Mucosa of descending colon (tissue), 3 donors: Measurements from ENCODE around the gene MEST. TPM values are rescaled to one million over a fixed set of nuclear protein-coding genes. Genes with fewer than 3 reads are reported as not detected.

Experiments used
- ATAC-seq: fragments of 200-7000 bp; cut with Tn5 transposase; one replicate; pipeline ENCODE4 v1.9.1; 2020; ENCODE audit warnings: mild to moderate bottlenecking, moderate library complexity
- DNase-seq, 3 donors: peaks; one replicate each; pipeline ENCODE4 v3.0.0-alpha.2; 2020
- H3K36me3 ChIP-seq: fragments of 200-600 bp; one replicate; pipeline ENCODE4 v1.8.0; 2021; ENCODE audit warnings: low read depth, mild to moderate bottlenecking
- H3K4me1 ChIP-seq: fragments of 200-600 bp; one replicate; pipeline ENCODE4 v1.8.0; 2021; ENCODE audit warnings: low read depth, mild to moderate bottlenecking
- H3K4me3 ChIP-seq: fragments of 200-600 bp; one replicate; pipeline ENCODE4 v1.8.0; 2021; ENCODE audit warnings: mild to moderate bottlenecking
- H3K9me3 ChIP-seq: fragments of 200-600 bp; one replicate; pipeline ENCODE4 v1.8.0; 2021; ENCODE audit warnings: mild to moderate bottlenecking
- CTCF ChIP-seq: fragments of 200-600 bp; IDR thresholded peaks from one replicate; pipeline ENCODE4 v1.8.0; 2022; ENCODE audit warnings: antibody characterized with exemption, mild to moderate bottlenecking
- intact Hi-C, 2 donors: fragments of 100-400 bp; cut with DNase I in 1 of 2; cut with micrococcal nuclease in 1 of 2; formaldehyde crosslinking; loops; one replicate each; pipeline versions ENCODE4 v1.11.0 to v1.11.1; 2022; cut with DNase I, micrococcal nuclease
- total RNA-seq, 3 donors: library from RNA; stranded (reverse); fragmentation: NEBNext Ultra II Directional in 2 of 3; extraction: Animal tissue kit (Norgen Biotek cat#: 25700) in 2 of 3; gene quantifications; one replicate each; pipeline versions ENCODE4 v1.2.1 to v1.2.4, GENCODE V29; 2021 to 2023
- donor health status: DM: no; HTN: no; CAD: no; lungs with moderate emphysema.
- donor health status: DM: no; HTN: no; CAD: no.
- donor health status: DM: no; HTN: yes; CAD: no.

Gene MEST
- total RNA-seq, 3 donors from 2014 or later, result 31.7 to 61.4 (median 42.6) TPM

- intact Hi-C loops, result no loop called here
- no peaks in the 10 kb centered on the region for H3K36me3 ChIP-seq
- no peak overlapping the region for H3K4me3 ChIP-seq
- H3K9me3 ChIP-seq, result peaks cover 7% of the 10 kb centered on the region
- no peaks in the 10 kb centered on the region for H3K4me1 ChIP-seq
- no peak for TF ChIP-seq CTCF
- no peak for ATAC-seq
- no peak for DNase-seq
Measured at GRCh38 chr7:130476297-130477150, 15.4 kb upstream of the MEST start.

- H3K36me3 ChIP-seq, result no peaks in the 10 kb centered on the region
- intact Hi-C loops, result no loop called here
- H3K4me3 ChIP-seq, result no peak overlapping the region
- no peaks in the 10 kb centered on the region for H3K4me1 ChIP-seq
- peaks cover 7% of the 10 kb centered on the region for H3K9me3 ChIP-seq
- DNase-seq, result no peak
- no peak for TF ChIP-seq CTCF
- ATAC-seq, result no peak
Measured at GRCh38 chr7:130478991-130479390, 12.9 kb upstream of the MEST start.

GRCh38 chr7:130479716-130480400 is 12.0 kb upstream of the MEST start:
- no peak for TF ChIP-seq CTCF

GRCh38 chr7:130481898-130482297 is 10.0 kb upstream of the MEST start:
- ATAC-seq (no peak), DNase-seq (no peak)
- H3K4me3 ChIP-seq, result no peak overlapping the region
- no peak for TF ChIP-seq CTCF
- intact Hi-C loops, result no loop called here
- no peaks in the 10 kb centered on the region for H3K36me3 ChIP-seq
- H3K9me3 ChIP-seq, result peaks cover 7% of the 10 kb centered on the region
- H3K4me1 ChIP-seq, result no peaks in the 10 kb centered on the region

More at GRCh38 chr7:130479716-130480400, 12.0 kb upstream of the MEST start:
- DNase-seq (no peak), ATAC-seq (no peak)
- Histone ChIP-seq H3K36me3 (no peaks in the 10 kb centered on the region), H3K4me1 (no peaks in the 10 kb centered on the region), H3K4me3 (no peak overlapping the region), H3K9me3 (peaks cover 7% of the 10 kb centered on the region)
- intact Hi-C loops, result no loop called here

GRCh38 chr7:130483031-130483430 is 8.9 kb upstream of the MEST start:
- intact Hi-C loops, result no loop called here

More at GRCh38 chr7:130483031-130483430, 8.9 kb upstream of the MEST start:
- ATAC-seq (no peak), DNase-seq (no peak)
- H3K4me3 ChIP-seq, result no peak overlapping the region
- H3K36me3 ChIP-seq, result no peaks in the 10 kb centered on the region
- H3K4me1 ChIP-seq, result no peaks in the 10 kb centered on the region
- peaks cover 3% of the 10 kb centered on the region for H3K9me3 ChIP-seq
- no peak for TF ChIP-seq CTCF
